HepG2 (cell line): ENCODE results near the gene NR1H3. TPM values are rescaled to one million over a fixed set of nuclear protein-coding genes. Genes with fewer than 3 reads are reported as not detected.

ENCODE experiments used
- EP300 ChIP-seq, 3 experiments: sonication (generic) in 1 of 3; formaldehyde crosslinking in 1 of 3; IDR thresholded peaks; 2 replicates each; pipeline versions ENCODE4 v1.5.1 to v1.6.1; 2011 to 2020; ENCODE audit warnings: low read depth in 2 of 3, low read length in 2 of 3, borderline replicate concordance in 1 of 3, improper control_type of control experiment in 1 of 3, mild to moderate bottlenecking in 1 of 3, missing genetic modification reagents in 1 of 3, moderate library complexity in 1 of 3
- ETV5 ChIP-seq: IDR thresholded peaks from 2 replicates; pipeline ENCODE4 v1.6.1; 2018; ENCODE audit warnings: missing biosample characterization, missing genetic modification reagents, inconsistent platforms, borderline replicate concordance
- FOXA3 ChIP-seq: IDR thresholded peaks from 2 replicates; pipeline ENCODE4 v1.6.1; 2016; ENCODE audit warnings: missing genetic modification reagents, missing compliant biosample characterization
- FOXK1 ChIP-seq: sonication (generic); formaldehyde crosslinking; IDR thresholded peaks from 2 replicates; pipeline ENCODE4 v1.4.0; 2020; ENCODE audit warnings: low read depth, missing genetic modification reagents, borderline replicate concordance
- FOXK2 ChIP-seq: fragments of 450-650 bp; IDR thresholded peaks from 2 replicates; pipeline ENCODE4 v1.6.1; 2016
- GABPB1 ChIP-seq: IDR thresholded peaks from 2 replicates; pipeline ENCODE4 v1.6.1; 2016; ENCODE audit warnings: mild to moderate bottlenecking, missing genetic modification reagents, moderate library complexity, missing compliant biosample characterization
- HHEX ChIP-seq: IDR thresholded peaks from 2 replicates; pipeline ENCODE4 v1.6.1; 2016; ENCODE audit warnings: control low read depth
- HIC2 ChIP-seq: sonication (generic); formaldehyde crosslinking; IDR thresholded peaks from 2 replicates; pipeline ENCODE4 v1.9.0; 2022; ENCODE audit warnings: low read depth, missing genetic modification reagents
- MBD4 ChIP-seq: IDR thresholded peaks from 2 replicates; pipeline ENCODE4 v1.6.1; 2012; ENCODE audit warnings: low read length, inconsistent platforms, borderline replicate concordance
- MXI1 ChIP-seq: IDR thresholded peaks from 3 replicates; pipeline ENCODE4 v1.6.1; 2012; ENCODE audit warnings: low read depth, low read length, inconsistent platforms, borderline replicate concordance
- PATZ1 ChIP-seq: sonication (generic); formaldehyde crosslinking; IDR thresholded peaks from 2 replicates; pipeline ENCODE4 v1.4.0; 2020; ENCODE audit warnings: missing genetic modification reagents
- SAFB2 ChIP-seq: sonication (generic); formaldehyde crosslinking; IDR thresholded peaks from 2 replicates; pipeline ENCODE4 v1.5.1; 2020; ENCODE audit warnings: missing genetic modification reagents, low read depth, mild to moderate bottlenecking, borderline replicate concordance
- SALL1 ChIP-seq: sonication (generic); formaldehyde crosslinking; IDR thresholded peaks from 2 replicates; pipeline ENCODE4 v1.8.0; 2022; ENCODE audit warnings: mild to moderate bottlenecking, missing genetic modification reagents
- SIN3A ChIP-seq: IDR thresholded peaks from 2 replicates; pipeline ENCODE4 v1.6.1; 2011; ENCODE audit warnings: low read depth, mild to moderate bottlenecking, control low read depth, low read length, borderline replicate concordance
- SMC3 ChIP-seq: IDR thresholded peaks from 2 replicates; pipeline ENCODE4 v1.6.1; 2011; ENCODE audit warnings: low read length, improper control_type of control experiment
- TBX3 ChIP-seq: fragments of 450-650 bp; IDR thresholded peaks from 2 replicates; pipeline ENCODE4 v1.6.1; 2017; ENCODE audit warnings: antibody characterized with exemption, mild to moderate bottlenecking, inconsistent platforms, borderline replicate concordance
- polyA plus RNA-seq, 8 experiments: library from polyadenylated mRNA; depleted of rRNA in 3 of 8; stranded (reverse) in 7 of 8; unstranded in 1 of 8; fragments of >200 nt; fragmentation: Illumina TruSeq in 4 of 8; extraction: Trizol in 4 of 8; gene quantifications; 2 replicates each; pipeline versions ENCODE4 v1.2.1 to v1.2.3, GENCODE V29; 2011 to 2016; ENCODE audit warnings: low read depth in 4 of 8, missing spikeins in 1 of 8, mixed read lengths in 1 of 8; ENCODE audit not compliant: insufficient read depth in 1 of 8
- total RNA-seq, 5 experiments: library from RNA; depleted of rRNA; stranded (reverse); fragments of >200 nt; fragmentation: Illumina TruSeq; extraction: Trizol; gene quantifications; 2 replicates each; pipeline ENCODE4 v1.2.3, GENCODE V29; 2016; ENCODE audit warnings: low read depth in 1 of 5

The NR1H3 gene
- total and polyA plus RNA-seq, 2 of the 13 experiments (the other 11 are each of a cell fraction or from before 2014, with no cell fraction given), result 41.8 to 102 TPM

GRCh38 chr11:47243454-47243853 lies 14.3 kb upstream of the NR1H3 start (continued):
- peak; percentile 33; the same call in 1 of the 2 replicates for TF ChIP-seq TBX3
- TF ChIP-seq GABPB1 (CRISPR knock-in tag), result peak; percentile 30; the same call in 1 of the 2 replicates
- peak; percentile 73; the same call in 1 of the 2 replicates for TF ChIP-seq HIC2 (CRISPR knock-in tag)
- peak; percentile 48; the same call in 1 of the 2 replicates for TF ChIP-seq MBD4
- peak; percentile 39; the same call in 1 of the 2 replicates for TF ChIP-seq ETV5 (CRISPR knock-in tag)
- peak; percentile 68; the same call in 1 of the 3 replicates for TF ChIP-seq MXI1
- TF ChIP-seq PATZ1 (CRISPR knock-in tag), result peak; percentile 25; the same call in 1 of the 2 replicates
- no peak for TF ChIP-seq SAFB2
- peak; percentile 96 for TF ChIP-seq FOXA3 (CRISPR knock-in tag)
- peak in 1 of 2 experiments; percentile 44; a peak in 1 of 4 replicates for TF ChIP-seq EP300 (IDR thresholded peaks at IDR 0.05; ENCODE audit: low read depth in 2 of 2, low read length in 2 of 2)
- no peak for TF ChIP-seq EP300 (CRISPR knock-in tag; IDR thresholded peaks at IDR 0.05; ENCODE audit: borderline replicate concordance)
- TF ChIP-seq SALL1 (CRISPR knock-in tag), result 0 out of 2 replicates have a peak, but pooled peaks have one; percentile 24
- peak; percentile 26; the same call in 1 of the 2 replicates for TF ChIP-seq FOXK2
- TF ChIP-seq SMC3, result peak; percentile 11; the same call in 1 of the 2 replicates
- peak; percentile 82; the same call in 1 of the 2 replicates for TF ChIP-seq FOXK1 (CRISPR knock-in tag)
- 0 out of 2 replicates have a peak, but pooled peaks have one; percentile 40 for TF ChIP-seq HHEX (CRISPR knock-in tag)
- TF ChIP-seq SIN3A, result 0 out of 2 replicates have a peak, but pooled peaks have one; percentile 56
